T-helper 9 cell (primary cell): Measurements from ENCODE around the gene TSR1.
A peak's percentile ranks its signal among the peaks of the same experiment; 100 is the strongest.
"Not testable (repeated sequence)": the region's sequence is repeated elsewhere in the genome, so short reads cannot be mapped to it uniquely, and the experiment has no call there.

Source experiments
- DNase-seq: peaks from one replicate; pipeline ENCODE4 v3.0.0-alpha.2; 2020

Gene TSR1

DNA sequence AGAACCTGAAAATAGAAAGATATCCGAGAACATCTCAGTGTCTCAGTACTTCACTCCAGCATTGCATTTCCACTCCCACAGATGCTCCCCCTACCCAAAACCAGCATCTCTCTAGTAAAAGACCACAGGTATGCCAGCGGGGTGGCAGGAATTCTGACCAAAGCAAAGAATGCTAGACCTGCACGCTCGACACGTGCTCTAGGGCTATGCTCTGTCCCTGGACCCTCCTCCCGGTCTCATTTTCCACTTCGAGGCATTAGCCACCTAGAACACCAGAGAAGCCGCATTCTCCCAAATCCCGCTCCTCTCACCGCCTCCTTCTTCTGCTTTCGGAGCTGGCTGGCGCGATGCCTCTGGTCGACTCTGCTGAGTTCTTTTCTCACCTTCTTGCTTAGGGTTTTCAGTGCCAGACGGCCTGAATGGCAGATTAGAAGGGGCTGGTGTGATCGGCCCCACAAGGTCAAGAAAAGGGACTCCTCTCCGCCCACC lies 487 bp downstream of the TSR1 start:
- no peak for DNase-seq

DNA sequence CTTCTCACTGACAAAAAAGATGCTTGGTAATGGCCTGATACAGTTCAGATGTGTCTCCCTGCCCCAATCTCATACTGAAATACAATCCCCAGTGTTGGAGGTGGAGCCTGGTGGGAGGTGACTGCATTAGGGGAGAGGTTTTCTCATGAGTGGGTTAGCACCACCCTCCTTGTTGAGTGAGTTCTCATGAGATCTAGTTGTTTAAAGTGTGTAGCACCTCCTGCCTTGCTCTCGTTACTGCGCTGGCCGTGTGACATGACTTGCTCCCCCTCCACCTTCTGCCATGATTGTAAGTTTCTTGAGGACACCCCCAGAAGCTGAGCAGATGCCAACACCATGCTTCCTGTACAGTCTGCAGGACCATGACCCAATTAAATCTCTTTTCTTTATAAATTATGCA lies 5.0 kb downstream of the TSR1 start:
- DNase-seq = no peak

DNA sequence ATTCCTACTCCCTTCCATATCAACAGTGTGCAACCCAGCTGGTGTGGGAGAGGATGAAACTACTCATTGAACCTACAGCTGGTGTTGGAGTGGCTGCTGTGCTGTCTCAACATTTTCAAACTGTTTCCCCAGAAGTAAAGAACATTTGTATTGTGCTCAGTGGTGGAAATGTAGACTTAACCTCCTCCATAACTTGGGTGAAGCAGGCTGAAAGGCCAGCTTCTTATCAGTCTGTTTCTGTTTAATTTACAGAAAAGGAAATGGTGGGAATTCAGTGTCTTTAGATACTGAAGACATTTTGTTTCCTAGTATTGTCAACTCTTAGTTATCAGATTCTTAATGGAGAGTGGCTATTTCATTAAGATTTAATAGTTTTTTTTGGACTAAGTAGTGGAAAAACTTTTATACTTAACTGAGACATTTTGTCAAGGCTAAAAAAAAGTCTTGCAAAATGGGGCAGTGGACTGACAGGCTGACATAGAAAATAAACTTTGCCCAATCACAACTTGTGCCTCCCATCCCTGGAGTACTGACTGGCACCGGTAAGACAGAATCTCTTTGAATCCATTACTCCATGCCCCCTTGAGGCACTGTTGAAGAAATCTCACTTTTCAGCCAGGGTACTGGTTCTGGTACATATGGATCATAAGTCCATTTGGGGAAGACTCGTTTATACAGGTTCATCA lies 12.5 kb downstream of the TSR1 start:
- DNase-seq = no peak

DNA sequence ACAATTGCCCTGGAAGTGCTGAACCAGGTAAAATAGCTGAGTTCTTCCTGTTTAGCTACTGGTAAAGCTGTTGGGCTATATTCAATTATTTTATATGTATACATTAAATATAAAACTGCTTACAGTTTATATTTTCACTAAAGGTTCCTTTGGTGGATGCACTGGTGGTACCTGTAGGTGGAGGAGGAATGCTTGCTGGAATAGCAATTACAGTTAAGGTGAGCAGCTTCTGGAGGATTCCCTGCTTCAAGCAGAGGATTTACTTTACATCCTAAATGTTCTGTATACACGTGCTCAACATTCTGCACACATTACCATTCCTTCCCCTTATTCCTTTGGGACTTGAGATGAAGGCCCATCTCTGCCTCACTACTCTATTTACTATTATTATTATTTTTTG lies 14.9 kb downstream of the TSR1 start:
- DNase-seq = no peak

DNA sequence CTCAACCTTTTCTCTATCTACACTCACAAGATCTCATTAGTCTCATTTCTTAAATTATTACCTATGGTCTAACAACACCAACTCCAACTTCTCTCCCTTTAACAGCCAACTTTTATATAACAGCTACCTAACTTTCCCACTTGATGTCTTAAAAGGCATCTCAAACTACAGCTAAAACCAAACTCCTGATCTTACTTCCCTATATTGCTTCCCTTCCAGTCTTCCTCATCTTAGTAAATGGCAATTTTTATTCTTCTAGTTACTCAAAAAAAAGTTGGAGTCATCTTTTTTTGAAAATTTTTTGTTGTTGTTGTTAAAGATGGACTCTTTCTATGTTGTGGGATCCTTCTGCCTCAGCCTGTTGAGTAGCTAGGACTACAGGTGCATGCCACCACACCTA lies 17.2 kb downstream of the TSR1 start:
- no peak for DNase-seq

DNA sequence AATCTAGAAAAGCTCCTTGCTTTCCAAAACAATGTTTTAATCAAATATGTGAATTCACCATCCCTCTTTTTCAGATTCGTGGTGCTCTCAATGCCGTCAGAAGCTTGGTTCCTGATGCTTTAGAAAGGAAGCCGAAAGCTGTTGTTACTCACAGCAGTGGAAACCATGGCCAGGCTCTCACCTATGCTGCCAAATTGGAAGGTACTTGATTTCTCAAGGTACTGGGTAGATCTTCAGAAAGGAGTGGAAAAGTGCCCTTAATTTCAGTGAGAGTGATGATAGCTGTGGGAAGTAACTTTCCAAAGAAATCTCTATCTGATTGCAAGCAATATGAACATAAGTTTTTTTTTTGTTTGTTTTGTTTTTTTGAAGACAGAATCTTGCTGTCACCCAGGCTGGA lies 18.5 kb downstream of the TSR1 start:
- DNase-seq = no peak

DNA sequence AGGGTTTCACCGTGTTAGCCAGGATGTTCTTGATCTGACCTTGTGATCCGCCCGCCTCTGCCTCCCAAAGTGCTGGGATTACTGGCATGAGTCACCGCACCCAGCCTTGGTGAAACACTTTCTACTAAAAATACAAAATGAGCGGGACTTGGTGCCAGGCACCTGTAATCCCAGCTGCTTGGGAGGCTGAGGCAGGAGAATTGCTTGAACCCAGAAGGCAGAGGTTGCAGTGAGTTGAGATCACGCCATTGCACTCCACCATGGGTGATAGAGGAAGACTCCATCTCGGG lies 19.4 kb downstream of the TSR1 start:
- not testable (repeated sequence) for DNase-seq

DNA sequence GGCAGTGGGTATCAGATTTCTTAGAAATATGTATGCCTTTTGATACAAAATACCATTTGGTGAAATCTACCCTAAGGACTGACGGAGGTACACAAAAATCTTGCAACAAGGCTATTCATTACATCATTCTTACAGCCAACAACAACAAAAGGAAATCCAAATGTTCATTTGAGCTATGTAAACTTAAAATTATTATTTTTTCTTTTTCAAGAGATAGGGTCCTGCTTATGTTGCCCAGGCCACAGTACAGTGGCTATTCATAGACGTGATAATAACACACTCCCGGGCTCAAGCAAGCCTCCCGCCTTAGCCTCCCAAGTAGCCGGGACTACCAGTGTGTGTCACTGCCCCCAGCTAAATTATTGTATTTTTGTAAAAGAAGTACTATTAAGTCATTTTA lies 23.5 kb downstream of the TSR1 start:
- no peak for DNase-seq

DNA sequence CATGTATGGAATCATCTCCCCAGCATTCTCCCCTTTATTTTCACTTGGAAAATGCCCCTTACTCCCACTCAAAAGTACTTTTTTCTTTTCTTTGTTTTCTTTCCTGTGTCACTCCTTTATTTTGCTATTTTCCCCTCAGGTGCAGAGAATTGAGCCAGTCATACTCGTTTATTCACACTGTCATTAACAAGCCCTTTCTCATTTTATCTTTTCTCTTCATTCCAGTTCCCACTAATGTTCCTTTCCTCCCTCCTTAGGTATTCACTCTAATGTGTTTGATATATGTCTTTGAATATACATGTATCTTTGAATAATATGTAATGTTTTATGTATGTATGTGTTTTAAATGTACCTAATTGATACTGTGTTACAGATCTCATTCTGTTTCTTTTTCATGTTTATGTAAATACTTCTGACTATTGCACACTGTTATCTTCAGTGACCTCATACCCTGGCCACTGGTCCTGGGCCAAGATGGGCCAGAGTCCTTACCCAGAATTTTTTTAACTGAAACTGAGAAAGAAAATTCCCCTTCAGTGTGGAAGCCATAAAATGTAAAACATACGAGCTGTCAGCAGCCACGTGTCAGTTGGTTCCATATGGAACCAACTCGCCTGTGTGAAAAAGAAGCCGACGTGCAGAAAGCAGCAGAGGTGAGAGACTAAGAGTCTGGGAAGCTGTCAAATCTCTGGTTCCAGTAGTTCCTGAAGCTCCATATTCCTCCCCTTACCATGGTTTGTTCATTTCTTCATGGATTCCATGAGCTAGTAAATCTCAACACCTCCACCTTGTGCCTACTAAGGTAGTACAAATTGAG lies 26.7 kb downstream of the TSR1 start:
- no peak for DNase-seq

DNA sequence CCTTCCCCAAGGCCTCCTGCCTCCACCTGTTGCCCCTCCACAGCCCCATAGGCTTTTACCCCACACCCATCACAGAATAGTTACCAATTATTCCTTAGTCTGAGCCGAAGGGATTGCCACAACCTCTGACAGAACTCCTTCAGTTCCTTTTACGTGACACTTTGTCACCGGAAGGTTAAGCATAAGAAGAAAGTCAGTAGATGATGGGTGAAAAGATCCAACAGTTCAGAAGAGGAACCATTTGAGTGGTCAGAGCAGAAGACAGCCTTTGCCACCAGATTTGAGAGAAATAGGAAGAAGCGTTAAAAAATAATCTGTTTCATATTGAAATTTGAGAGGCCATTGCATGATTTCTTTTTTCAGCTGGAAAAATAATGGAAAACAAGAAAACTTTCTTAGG lies 31.3 kb downstream of the TSR1 start:
- no peak for DNase-seq

DNA sequence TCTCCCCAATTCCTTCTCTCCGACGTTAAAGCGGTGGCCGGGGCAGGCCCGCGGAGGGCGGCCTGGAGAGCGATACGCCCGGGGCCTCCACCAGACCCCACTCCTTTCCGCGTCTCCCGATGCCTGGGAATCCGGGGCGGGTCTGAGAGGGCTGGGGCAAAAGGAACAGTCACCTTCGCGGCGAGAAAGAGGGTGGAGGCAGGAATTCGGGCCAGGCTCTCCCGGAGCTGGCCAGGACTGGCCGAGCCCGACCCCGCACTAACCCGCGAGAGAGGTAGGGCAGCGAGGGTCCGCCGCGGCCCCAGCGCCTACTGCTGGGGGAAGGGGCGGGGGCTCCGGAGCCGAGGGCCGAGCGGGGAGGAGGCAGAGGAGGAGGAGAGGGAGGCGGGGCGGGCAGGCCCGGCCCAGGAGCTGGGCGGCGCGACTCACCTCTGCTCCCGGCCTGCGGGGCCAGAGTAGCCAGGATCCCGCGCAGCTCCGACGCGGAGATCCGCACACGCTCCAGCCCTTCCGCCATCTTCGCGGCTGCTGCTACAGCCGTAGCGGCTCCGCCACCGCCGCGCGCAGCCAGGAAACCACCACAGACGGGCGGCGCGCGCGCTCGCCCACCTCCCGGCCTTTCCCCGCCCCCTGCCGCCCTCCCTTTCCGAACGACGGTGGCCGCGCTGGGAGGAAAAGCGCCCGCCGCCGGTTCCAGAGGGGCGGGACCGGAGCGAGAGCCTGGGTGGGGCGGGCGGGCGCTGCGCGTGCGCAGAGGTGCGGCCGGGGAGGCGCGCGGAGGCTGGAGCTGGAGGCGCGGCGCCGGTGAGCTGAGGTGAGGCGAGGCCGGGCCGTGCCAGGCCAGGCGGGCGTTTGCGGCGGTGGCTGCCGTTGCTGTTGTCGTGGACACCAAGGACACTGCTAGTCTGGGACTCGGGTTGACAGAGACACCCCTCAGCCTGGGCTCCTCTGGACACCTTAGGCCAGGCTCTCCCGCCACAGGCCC lies 32.8 kb downstream of the TSR1 start, which contains the start of the genes SMG6 and SRR:
Gene SMG6 (minus strand): TSS at position 582 of the 985 bp plus-strand sequence. CDS start 65 bp downstream, at position 517.
Gene SRR (plus strand): TSS at position 747 of the 985 bp plus-strand sequence. CDS start 11,611 bp downstream, outside the sequence.
- peak; percentile 95 for DNase-seq

DNA sequence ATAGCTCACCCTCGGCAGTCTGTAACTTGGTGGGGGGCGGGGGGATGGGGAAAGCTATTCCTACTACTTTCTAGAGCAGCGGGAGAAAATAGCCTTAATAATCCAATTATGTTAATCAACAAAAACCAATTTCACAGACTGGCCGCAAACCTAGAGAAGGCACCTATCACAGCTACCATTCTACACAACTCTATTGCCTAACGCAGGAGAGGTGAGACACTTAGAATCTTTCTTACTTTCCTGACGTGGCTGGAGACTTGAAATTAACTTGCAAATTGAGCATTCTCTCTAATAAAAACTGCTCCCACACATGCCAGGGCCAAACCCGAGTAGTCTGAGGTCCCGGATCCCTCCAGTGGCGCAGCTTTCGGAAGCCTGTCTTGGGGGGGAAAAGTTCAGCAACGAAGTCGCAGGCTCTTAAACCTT lies 33.5 kb downstream of the TSR1 start:
- no peak for DNase-seq

DNA sequence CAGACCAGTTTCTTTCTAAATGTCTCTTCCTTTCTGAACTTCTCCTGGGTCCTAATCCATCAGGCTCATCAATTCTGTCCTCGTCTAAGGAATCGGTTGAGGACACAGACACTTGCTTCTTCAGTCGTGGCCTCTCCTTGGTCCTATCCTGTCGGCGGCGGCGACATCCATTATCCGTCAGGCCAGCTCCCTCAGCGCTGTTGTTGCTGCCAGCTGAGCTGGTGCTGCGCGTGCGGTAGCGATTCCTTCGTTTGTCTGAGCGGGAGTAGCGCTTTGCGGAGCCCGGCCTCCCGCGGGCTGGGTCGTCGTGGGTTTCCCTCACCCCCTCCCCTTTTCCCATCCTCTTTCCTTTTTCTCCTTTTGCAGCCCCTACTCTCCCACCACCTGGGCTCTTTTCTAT lies 36.5 kb downstream of the TSR1 start:
- DNase-seq = no peak

DNA sequence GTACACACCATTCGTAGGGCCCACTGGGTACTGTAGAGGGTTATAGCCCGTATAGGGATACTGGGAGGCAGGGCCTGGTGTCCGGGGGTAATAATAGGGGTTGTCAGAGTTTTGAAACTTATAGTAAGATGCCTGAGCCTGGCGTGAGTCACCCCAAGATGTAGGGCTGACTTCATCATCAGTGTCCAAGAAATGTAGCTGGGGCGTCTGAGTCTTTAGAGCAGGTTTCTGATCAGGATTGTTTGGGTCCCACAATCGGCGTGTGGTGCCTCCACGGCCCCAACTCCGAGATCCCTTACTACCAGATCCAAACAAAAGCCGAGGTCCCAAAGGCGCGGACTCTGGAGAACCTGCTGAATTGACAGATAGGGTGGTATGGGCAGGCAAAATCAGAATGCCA lies 37.1 kb downstream of the TSR1 start:
- no peak for DNase-seq

DNA sequence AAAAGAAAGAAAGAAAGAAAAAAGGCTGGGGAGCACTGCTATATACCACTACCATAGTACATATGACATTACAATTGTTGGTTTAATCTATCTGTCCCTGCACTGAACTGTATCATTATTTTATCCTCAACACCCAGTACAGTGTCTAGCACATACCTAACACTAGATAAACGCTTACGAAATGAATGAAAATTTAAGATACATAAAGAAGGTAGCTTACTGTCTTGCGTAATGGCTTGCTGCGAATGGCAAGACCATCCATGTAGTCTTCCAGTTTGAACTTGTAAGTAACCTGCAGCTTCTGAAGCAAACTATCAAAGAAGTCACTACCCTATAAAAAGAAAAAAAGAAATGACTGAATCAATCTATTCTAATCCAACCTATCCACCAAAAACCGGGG lies 39.2 kb downstream of the TSR1 start:
- no peak for DNase-seq

DNA sequence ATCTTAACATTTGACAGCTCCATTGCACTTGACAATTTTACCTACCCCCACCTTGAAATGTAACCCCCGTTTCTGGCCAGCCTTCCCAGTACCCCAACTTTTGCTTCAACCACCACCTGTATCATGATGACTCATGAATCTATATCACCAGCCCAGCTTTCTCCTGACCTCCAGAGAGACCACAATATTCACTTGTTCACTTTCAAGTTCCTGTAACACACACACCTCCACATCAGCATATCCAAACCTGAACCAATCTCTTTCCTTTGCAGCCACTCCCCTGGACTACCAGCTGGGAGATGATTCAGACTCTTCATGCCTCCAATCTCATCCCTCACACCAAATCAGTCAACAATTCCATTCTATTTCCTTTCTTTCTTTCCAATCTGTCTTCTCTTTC lies 40.7 kb downstream of the TSR1 start:
- DNase-seq = no peak

DNA sequence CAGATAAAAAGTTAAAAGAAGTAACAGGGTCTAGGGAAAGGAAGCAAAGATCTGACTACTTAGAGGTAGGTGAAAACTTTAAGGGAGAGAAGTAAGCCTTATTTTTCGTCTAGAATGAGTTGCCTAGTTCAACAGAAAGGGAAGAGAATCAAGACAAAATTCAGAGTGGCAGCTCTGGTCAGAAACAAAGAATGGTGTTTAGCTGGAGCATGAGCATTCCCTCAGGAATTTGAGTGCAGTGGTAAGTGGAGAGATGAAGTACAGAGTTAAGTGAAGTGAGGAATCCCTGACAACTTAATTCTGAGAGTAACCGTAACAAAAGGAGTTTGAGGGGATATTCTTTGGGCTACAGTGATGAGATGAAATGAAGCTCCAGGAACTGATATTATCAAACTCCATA lies 44.2 kb downstream of the TSR1 start:
- DNase-seq = no peak

DNA sequence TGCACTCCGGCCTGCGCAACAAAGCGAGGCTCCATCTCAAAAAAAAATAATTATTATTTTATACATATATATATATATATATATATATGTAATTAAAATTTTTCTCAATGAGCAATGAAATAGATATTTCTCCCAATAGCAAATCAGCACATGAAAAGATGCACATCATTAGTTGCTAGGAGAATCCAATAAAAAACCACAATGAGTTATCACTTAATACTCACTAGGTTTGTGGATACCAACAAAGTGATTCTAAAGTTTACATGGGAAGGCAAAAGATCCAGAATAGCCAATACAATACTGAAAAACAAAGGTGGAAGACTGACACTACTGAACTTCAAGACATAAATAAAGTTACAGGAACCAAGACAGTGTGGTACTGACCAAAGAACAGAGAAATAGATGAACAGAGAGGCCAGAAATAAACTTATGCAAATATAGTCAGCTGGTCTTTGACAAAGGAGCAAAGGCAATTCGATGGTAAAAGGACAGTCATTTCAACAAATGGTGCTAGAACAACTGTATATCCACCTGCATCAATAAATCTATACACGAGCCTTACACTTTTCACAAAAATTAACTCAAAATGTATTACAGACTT lies 46.3 kb downstream of the TSR1 start:
- DNase-seq = no peak

DNA sequence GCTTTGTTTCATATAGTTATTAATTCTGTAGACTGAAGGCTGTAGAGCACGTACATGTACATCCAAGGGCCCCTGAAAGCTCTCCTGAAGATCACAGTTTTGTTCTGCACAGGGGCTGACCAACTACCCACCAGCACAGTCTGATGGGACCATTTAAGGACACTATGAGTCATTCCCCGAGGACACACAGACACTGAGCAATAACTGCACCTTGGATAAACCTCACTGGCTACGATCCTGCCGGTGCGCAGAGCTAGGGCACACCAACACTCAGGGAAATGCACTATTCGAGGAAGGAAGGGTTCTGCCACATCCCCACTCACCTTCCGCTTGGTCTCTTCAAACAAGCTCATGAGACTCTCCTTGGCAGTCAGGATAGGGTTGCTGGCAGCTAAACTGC lies 53.0 kb downstream of the TSR1 start:
- DNase-seq = no peak

DNA sequence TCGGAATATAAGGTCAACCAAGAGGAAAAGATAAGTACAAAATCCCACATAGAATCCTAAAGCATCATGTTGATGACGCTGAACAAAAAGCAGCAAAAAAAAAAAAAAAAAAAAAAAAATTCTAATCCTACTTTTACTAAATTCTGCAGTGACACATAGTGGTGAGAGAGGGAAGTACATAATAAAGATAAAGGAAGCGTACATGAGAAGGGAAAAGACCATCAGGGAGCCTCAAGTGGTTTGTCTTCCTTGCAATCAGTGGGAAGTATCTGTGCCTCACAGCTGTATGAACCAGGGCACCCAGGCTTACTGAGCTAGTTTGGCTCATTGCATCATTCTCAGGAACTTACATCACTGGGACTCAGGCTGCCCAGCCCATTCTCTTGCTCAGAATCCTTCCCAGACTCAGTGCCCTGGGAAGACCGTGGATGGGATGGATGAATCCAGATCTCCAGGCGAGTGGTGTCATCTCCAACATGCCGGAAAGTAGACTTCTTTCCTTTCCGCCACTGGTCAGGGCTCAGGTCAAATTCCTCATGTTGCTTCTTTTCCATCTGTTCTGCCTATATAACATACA lies 53.9 kb downstream of the TSR1 start:
- no peak for DNase-seq

DNA sequence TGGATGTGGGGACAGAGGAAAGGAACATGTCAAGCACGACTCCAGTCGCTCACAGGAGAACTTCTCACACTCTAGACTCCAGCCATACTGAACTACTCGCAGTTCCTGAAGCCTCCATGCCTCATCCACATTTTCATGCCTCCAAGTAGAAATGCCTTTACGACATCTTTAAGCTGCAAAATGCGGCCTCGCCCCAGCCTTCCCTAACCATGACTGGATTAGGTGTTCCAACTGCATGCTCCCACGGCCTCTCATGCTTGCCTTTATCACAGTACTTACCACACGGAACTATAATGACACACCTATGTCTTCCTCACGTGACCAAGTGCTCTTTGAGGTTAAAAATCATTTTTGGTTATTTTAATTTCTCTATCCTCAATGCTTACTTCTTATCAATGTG lies 56.5 kb downstream of the TSR1 start:
- no peak for DNase-seq
